H1 (cell line): Measurements from ENCODE around the gene DYRK2.

Experiments
- JUN ChIP-seq: IDR thresholded peaks from 2 replicates; pipeline ENCODE4 v1.6.1; 2011; ENCODE audit warnings: low read depth, mild to moderate bottlenecking, improper control_type of control experiment, low read length
- JUND ChIP-seq: IDR thresholded peaks from 2 replicates; pipeline ENCODE4 v1.6.1; 2011; ENCODE audit warnings: mild to moderate bottlenecking, improper control_type of control experiment, low read length
- TF ChIP-seq, protein P1 (sequence below), 3 experiments: IDR thresholded peaks; 1 replicate in 2 of 3; 2 replicates in 1 of 3; pipeline versions ENCODE4 v1.5.1 to v1.6.1; 2011; ENCODE audit warnings: low read length in 3 of 3, mild to moderate bottlenecking in 3 of 3, inconsistent platforms in 2 of 3, low read depth in 1 of 3, moderate library complexity in 1 of 3; ENCODE audit not compliant: insufficient read depth in 1 of 3; ENCODE audit errors: control extremely low read depth in 1 of 3

DNA sequence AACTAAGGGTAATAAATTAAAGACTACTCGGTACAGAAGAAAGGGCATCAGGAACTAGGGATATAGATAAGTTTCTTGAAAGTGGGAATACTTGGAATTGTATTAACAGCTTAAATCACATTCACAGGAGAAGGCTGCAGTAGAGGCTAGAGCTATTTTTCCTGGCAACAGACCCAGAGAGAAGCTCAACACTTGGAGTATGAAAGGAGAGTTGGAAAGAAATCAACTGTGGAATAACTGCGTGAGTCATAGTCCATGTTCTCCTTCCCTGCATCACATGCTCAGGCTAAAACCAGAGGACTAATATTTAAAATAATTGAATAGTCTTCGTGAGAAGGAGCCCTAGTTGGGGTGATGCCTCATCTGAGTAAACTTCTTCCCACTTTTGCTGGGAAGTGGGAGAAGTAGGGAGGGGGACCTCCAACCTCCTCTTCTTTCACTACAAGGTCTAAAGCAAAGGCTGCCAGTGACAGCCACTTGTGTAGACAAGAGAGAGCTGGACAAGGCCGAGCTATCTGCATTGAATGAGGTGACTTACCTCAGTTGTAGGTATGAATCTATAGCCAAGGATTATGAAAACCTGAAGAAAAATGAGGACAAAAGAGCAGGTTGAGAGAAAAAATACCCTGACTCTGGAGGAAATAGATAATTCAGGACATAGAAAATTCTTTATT is 32.7 kb downstream of the DYRK2 start:
- no peak for TF ChIP-seq JUN
- TF ChIP-seq, protein P1, sequence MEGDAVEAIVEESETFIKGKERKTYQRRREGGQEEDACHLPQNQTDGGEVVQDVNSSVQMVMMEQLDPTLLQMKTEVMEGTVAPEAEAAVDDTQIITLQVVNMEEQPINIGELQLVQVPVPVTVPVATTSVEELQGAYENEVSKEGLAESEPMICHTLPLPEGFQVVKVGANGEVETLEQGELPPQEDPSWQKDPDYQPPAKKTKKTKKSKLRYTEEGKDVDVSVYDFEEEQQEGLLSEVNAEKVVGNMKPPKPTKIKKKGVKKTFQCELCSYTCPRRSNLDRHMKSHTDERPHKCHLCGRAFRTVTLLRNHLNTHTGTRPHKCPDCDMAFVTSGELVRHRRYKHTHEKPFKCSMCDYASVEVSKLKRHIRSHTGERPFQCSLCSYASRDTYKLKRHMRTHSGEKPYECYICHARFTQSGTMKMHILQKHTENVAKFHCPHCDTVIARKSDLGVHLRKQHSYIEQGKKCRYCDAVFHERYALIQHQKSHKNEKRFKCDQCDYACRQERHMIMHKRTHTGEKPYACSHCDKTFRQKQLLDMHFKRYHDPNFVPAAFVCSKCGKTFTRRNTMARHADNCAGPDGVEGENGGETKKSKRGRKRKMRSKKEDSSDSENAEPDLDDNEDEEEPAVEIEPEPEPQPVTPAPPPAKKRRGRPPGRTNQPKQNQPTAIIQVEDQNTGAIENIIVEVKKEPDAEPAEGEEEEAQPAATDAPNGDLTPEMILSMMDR (IDR thresholded peaks at IDR 0.05; ENCODE audit: control extremely low read depth in 1 of 3, insufficient read depth in 1 of 3, low read depth in 1 of 3, low read length in 3 of 3) = no peak
- TF ChIP-seq JUND = no peak
